ENCODE results near the gene NME7.

NME7 gene

DNA sequence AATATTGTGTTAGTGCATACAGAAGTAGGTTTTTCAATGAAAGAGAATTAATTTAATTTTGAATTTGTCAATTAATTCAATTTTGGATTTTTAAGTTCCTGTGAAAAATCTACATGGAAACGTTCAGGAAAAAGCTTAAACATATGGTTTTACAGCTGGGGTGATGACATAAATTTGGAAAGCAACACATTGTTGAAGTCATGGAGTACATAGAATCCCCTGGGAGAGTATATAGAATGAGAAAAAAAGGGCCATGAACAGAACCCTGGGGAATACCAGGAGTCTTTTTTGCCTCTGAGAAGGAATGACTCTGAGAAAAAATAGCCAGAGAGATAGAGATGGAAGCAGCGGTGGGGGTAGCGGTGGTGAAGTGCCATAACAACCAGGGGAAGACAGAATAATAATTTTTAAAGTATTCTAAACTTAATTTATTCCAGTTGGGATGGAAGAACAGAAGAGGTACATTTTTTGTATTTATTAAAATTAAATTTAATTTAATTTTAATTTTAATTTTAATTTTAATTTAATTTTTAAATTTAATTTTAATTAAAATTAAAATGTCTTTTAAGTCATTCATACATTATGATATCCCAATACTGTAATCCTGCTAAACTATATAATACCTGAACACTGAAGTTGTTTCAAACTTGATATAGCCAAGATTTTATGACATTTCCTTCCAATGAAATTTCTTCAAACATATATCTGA is 48.9 kb downstream of the NME7 start:
- Histone ChIP-seq H3K36me3 (replicated peaks; ENCODE audit: low read depth, low read length) (no peaks in the 10 kb centered on the region), H3K4me3 (ENCODE audit: low read length) (no peak overlapping the region), H4K20me1 (ENCODE audit: insufficient read depth, low read length) (no peaks in the 10 kb centered on the region), H3K27me3 (ENCODE audit: low read depth, low read length) (no peaks in the 10 kb centered on the region), H3K4me1 (ENCODE audit: low read length) (no peaks in the 10 kb centered on the region), H3K4me2 (ENCODE audit: low read length) (no peak overlapping the region), H2AFZ (ENCODE audit: low read depth, low read length) (no peak overlapping the region), H3K9ac (ENCODE audit: low read length) (no peak overlapping the region), H3K79me2 (ENCODE audit: low read length) (no peaks in the 10 kb centered on the region), H3K9me3 (ENCODE audit: insufficient read depth, low read length) (no peaks in the 10 kb centered on the region), H3K27ac (ENCODE audit: low read length) (no peak overlapping the region)
- TF ChIP-seq, protein P1, sequence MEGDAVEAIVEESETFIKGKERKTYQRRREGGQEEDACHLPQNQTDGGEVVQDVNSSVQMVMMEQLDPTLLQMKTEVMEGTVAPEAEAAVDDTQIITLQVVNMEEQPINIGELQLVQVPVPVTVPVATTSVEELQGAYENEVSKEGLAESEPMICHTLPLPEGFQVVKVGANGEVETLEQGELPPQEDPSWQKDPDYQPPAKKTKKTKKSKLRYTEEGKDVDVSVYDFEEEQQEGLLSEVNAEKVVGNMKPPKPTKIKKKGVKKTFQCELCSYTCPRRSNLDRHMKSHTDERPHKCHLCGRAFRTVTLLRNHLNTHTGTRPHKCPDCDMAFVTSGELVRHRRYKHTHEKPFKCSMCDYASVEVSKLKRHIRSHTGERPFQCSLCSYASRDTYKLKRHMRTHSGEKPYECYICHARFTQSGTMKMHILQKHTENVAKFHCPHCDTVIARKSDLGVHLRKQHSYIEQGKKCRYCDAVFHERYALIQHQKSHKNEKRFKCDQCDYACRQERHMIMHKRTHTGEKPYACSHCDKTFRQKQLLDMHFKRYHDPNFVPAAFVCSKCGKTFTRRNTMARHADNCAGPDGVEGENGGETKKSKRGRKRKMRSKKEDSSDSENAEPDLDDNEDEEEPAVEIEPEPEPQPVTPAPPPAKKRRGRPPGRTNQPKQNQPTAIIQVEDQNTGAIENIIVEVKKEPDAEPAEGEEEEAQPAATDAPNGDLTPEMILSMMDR (IDR thresholded peaks at IDR 0.05; ENCODE audit: low read depth, low read length), result no peak
- no peak for TF ChIP-seq EZH2phosphoT487 (IDR thresholded peaks at IDR 0.05; ENCODE audit: low read depth)

DNA sequence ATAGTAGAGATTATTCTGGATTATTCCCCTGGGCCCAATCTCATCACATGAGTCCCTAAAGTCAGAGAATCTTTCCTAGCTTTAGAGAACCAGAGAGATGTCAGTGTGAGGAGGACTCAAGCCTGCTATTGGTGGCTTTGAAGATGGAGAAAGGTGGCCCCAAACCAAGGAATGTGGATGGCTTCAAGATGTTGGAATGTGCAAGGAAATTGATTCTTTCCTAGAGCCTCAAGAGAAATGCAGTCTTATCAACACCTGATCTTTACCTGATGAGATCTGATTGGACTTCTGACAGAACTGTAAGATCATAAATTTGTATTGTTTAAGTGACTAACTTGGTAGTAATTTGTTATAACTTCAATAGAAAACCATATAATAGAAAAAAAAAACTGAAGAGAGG is 51.0 kb downstream of the NME7 start:
- H3K9ac ChIP-seq (ENCODE audit: low read length), result no peak overlapping the region
- no peaks in the 10 kb centered on the region for H3K27me3 ChIP-seq (ENCODE audit: low read depth, low read length)
- no peak overlapping the region for H3K4me3 ChIP-seq (ENCODE audit: low read length)
- no peak overlapping the region for H2AFZ ChIP-seq (ENCODE audit: low read depth, low read length)
- H3K79me2 ChIP-seq (ENCODE audit: low read length), result no peaks in the 10 kb centered on the region
- no peaks in the 10 kb centered on the region for H3K36me3 ChIP-seq (replicated peaks; ENCODE audit: low read depth, low read length)
- TF ChIP-seq EZH2phosphoT487 (IDR thresholded peaks at IDR 0.05; ENCODE audit: low read depth), result no peak
- TF ChIP-seq, protein P1 (IDR thresholded peaks at IDR 0.05; ENCODE audit: low read depth, low read length), result no peak
- no peak overlapping the region for H3K4me2 ChIP-seq (ENCODE audit: low read length)
- no peak overlapping the region for H3K27ac ChIP-seq (ENCODE audit: low read length)
- H3K4me1 ChIP-seq (ENCODE audit: low read length), result no peaks in the 10 kb centered on the region
- H4K20me1 ChIP-seq (ENCODE audit: insufficient read depth, low read length), result no peaks in the 10 kb centered on the region
- H3K9me3 ChIP-seq (ENCODE audit: insufficient read depth, low read length), result no peaks in the 10 kb centered on the region

DNA sequence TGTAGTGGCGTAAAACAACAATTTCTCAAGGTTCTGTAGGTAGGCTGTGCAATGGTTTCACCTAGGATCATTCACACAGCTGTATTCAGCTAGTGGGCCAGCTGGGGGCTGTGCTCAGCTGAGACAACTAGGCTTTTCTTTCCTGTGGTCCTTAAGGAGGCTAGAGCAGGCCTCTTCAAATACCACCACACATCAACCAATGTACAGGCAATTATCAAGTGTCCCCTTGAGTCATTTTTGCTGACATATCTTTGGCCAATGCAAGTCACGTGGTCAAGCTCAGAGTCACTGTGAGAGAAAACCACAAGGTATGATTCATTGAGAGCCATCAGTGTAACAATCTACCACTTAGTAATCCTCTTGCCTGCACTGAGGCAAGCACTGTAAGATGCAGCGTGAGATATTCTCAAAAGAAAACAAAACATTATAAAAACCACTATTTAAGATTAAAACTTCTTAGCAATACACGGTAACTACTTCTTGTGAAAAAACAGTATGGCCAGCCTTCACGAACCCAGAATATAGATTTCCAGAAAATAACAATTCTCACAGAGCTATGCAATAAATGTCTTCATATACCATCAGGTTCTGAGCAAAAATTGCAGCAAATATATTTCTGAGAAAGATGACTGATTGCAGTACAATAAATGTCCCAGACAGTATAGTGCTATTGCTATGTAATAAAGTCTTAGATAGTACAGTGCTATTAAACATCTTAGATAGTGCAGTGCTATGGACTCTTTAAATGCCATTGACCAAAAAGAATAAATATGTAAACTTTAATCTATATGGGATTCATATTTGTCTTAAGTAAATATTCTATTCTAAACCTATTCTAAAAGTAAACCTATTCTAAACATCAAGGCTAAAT is 55.3 kb downstream of the NME7 start:
- Histone ChIP-seq H3K9ac (ENCODE audit: low read length) (no peak overlapping the region), H3K4me1 (ENCODE audit: low read length) (peaks cover 5% of the 10 kb centered on the region; the same call in 1 of the 2 replicates), H3K27me3 (ENCODE audit: low read depth, low read length) (no peaks in the 10 kb centered on the region), H2AFZ (ENCODE audit: low read depth, low read length) (no peak overlapping the region), H3K27ac (ENCODE audit: low read length) (no peak overlapping the region), H4K20me1 (ENCODE audit: insufficient read depth, low read length) (no peaks in the 10 kb centered on the region), H3K9me3 (ENCODE audit: insufficient read depth, low read length) (no peaks in the 10 kb centered on the region), H3K36me3 (replicated peaks; ENCODE audit: low read depth, low read length) (no peaks in the 10 kb centered on the region), H3K79me2 (ENCODE audit: low read length) (no peaks in the 10 kb centered on the region), H3K4me2 (ENCODE audit: low read length) (no peak overlapping the region), H3K4me3 (ENCODE audit: low read length) (no peak overlapping the region)
- no peak for TF ChIP-seq EZH2phosphoT487 (IDR thresholded peaks at IDR 0.05; ENCODE audit: low read depth)
- TF ChIP-seq, protein P1 (IDR thresholded peaks at IDR 0.05; ENCODE audit: low read depth, low read length), result no peak

All from OCI-LY3 (cell line).